Muscle of leg (tissue), 11 donors: ENCODE measurements around the gene MAN2B2. TPM values are rescaled to one million over a fixed set of nuclear protein-coding genes. Genes with fewer than 3 reads are reported as not detected.

Experiments
- DNase-seq: peaks from one replicate; pipeline ENCODE4 v3.0.0; 2013
- H3K27ac ChIP-seq: one replicate; pipeline ENCODE4 v1.5.1; 2013; ENCODE audit warnings: mild to moderate bottlenecking, low read length, control low read depth
- H3K27me3 ChIP-seq: one replicate; pipeline ENCODE4 v1.6.1; 2013; ENCODE audit warnings: low read length; ENCODE audit not compliant: control insufficient read depth, insufficient read depth
- H3K36me3 ChIP-seq: one replicate; pipeline ENCODE4 v1.6.1; 2013; ENCODE audit warnings: low read length; ENCODE audit not compliant: control insufficient read depth, insufficient read depth
- H3K4me1 ChIP-seq: one replicate; pipeline ENCODE4 v1.6.1; 2013; ENCODE audit warnings: low read length; ENCODE audit not compliant: control insufficient read depth, insufficient read depth
- H3K4me3 ChIP-seq: one replicate; pipeline ENCODE4 v1.5.1; 2013; ENCODE audit warnings: low read length, control low read depth
- H3K9me3 ChIP-seq: replicated peaks from 2 replicates; pipeline ENCODE4 v1.6.1; 2013; ENCODE audit warnings: low read depth, low read length; ENCODE audit not compliant: control insufficient read depth
- WGBS: methylation state at CpG from one replicate; pipeline ENCODE4 v1.1.5; 2013; ENCODE audit warnings: missing lambda C conversion rate; ENCODE audit not compliant: insufficient coverage; 5-methylcytosine and 5-hydroxymethylcytosine counted together
- polyA plus RNA-seq, 8 donors: library from polyadenylated mRNA; unstranded; fragments of 120-200 nt; gene quantifications; one replicate each; pipeline versions ENCODE4 v1.2.1 to v1.2.3, GENCODE V29; 2013; ENCODE audit warnings: inconsistent platforms in 1 of 8, low replicate concordance in 1 of 8; ENCODE audit not compliant: insufficient read length in 8 of 8, insufficient read depth in 1 of 8
- total RNA-seq: library from RNA; stranded (reverse); fragments of 120-200 nt; gene quantifications from one replicate; pipeline ENCODE4 v1.2.4, GENCODE V29; 2013

Gene MAN2B2
- total and polyA plus RNA-seq, 9 donors, result 4.9 to 12.1 (median 8.7) TPM

DNA sequence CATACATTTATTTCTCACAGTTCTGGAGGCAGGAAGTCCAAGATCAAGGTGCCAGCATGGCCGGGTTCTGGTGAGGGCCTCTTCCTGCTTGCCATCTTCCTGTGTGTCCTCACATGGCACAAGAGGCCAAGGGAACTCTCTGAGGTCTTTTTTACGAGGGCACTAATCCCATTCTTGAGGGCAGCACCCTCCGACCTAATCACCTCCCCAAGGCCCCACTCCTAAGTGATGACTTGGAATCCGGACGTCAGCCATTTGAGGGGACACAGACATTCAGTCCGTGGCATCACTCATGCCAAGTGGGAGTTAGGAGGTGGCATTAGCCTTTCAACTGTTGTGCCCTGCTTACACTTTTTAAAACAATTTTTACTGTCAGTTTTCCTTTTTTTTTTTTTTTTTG lies 27.3 kb downstream of the MAN2B2 start:
- Histone ChIP-seq H3K9me3 (peaks cover 12% of the 10 kb centered on the region), H3K4me1 (no peaks in the 10 kb centered on the region), H3K27ac (no peak overlapping the region), H3K36me3 (peaks cover 32% of the 10 kb centered on the region), H3K4me3 (no peak overlapping the region), H3K27me3 (no peaks in the 10 kb centered on the region)
- DNase-seq, result no peak
- 88% methylated on average over 1 of the region's 6 CpGs for WGBS

DNA sequence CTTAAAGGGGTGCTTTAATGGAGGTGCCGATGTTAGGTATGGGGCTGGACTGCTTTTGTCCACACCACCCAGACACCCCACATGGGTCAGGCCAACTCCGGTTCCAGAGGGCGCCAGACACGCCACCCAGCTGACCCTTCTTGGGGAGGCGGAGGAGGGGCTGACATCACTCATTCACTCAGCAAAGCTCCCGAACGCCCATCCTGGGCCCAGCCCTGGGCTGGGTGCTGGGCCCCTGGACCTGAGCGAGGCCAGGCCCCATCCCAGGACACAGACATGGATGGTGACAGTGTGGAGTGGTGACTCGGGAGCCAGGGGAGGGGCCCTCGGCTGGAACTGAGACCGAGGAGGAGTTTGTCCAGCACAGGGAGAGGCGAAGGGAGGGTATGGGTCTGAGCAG lies 28.1 kb downstream of the MAN2B2 start:
- no peak for DNase-seq
- no peak overlapping the region for H3K27ac ChIP-seq
- no peak overlapping the region for H3K4me3 ChIP-seq
- peaks cover 12% of the 10 kb centered on the region for H3K9me3 ChIP-seq
- H3K27me3 ChIP-seq, result no peaks in the 10 kb centered on the region
- WGBS, result 95% methylated on average over 4 of the region's 12 CpGs
- H3K4me1 ChIP-seq, result no peaks in the 10 kb centered on the region
- peaks cover 32% of the 10 kb centered on the region for H3K36me3 ChIP-seq

GRCh38 chr4:6605114-6605513 lies 30.1 kb downstream of the MAN2B2 start:
- no peak for DNase-seq
- 100% methylated on average over 8 of the region's 8 CpGs for WGBS

GRCh38 chr4:6605605-6606004 lies 30.6 kb downstream of the MAN2B2 start:
- no peak overlapping the region for H3K4me3 ChIP-seq
- no peak overlapping the region for H3K27ac ChIP-seq
- H3K27me3 ChIP-seq, result no peaks in the 10 kb centered on the region
- H3K9me3 ChIP-seq, result peaks cover 12% of the 10 kb centered on the region
- 100% methylated on average over 2 of the region's 2 CpGs for WGBS
- peaks cover 37% of the 10 kb centered on the region for H3K36me3 ChIP-seq
- H3K4me1 ChIP-seq, result no peaks in the 10 kb centered on the region
- DNase-seq, result no peak

More at GRCh38 chr4:6605114-6605513, 30.1 kb downstream of the MAN2B2 start:
- H3K27me3 ChIP-seq, result no peaks in the 10 kb centered on the region
- no peak overlapping the region for H3K27ac ChIP-seq
- no peaks in the 10 kb centered on the region for H3K4me1 ChIP-seq
- H3K9me3 ChIP-seq, result peaks cover 12% of the 10 kb centered on the region
- peaks cover 37% of the 10 kb centered on the region for H3K36me3 ChIP-seq
- no peak overlapping the region for H3K4me3 ChIP-seq

- Histone ChIP-seq H3K36me3 (peaks cover 43% of the 10 kb centered on the region), H3K27ac (no peak overlapping the region), H3K4me3 (no peak overlapping the region), H3K9me3 (peaks cover 12% of the 10 kb centered on the region), H3K27me3 (no peaks in the 10 kb centered on the region), H3K4me1 (no peaks in the 10 kb centered on the region)
- 79% methylated on average over 8 of the region's 10 CpGs for WGBS
- DNase-seq, result no peak
These were observed 31.7 kb downstream of the MAN2B2 start for GRCh38 chr4:6606465-6607235.

- 92% methylated on average over 7 of the region's 13 CpGs for WGBS
- no peak for DNase-seq
- Histone ChIP-seq H3K9me3 (peaks cover 12% of the 10 kb centered on the region), H3K27me3 (no peaks in the 10 kb centered on the region), H3K4me1 (no peaks in the 10 kb centered on the region), H3K27ac (no peak overlapping the region), H3K4me3 (no peak overlapping the region), H3K36me3 (peaks cover 39% of the 10 kb centered on the region)
These were observed 32.5 kb downstream of the MAN2B2 start for GRCh38 chr4:6607368-6608055.

DNA sequence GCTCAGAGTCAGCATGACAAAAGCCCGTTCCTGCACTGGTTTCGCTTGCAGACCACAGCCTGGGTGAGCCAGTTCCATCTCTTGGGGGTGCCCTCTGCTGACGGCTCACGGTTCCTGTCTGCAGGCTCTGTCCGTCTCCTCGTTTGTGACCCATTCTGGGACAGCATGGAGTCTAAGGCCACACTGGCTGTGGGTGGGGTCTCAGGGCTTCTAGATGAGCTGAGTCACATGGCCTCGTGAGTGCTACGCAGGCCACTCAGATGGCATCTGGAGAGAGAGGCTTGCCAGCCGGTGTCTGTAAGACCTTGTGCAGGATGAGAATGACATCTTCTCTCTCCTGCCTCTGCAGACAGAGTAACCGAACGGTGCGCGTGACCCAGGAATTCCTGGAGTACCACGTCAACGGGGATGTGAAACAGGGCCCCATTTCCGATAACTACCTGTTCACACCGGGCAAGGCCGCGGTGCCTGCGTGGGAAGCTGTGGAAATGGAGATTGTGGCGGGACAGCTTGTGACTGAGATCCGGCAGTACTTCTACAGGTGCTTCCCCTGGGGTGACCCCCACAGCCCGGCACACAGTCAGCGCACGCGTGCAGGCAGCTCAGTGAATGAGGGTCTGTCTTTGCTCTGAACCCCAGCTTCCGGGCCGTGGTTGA lies 33.9 kb downstream of the MAN2B2 start:
- no peak for DNase-seq
- Histone ChIP-seq H3K9me3 (peaks cover 12% of the 10 kb centered on the region), H3K27ac (no peak overlapping the region), H3K27me3 (no peaks in the 10 kb centered on the region), H3K4me3 (no peak overlapping the region), H3K4me1 (no peaks in the 10 kb centered on the region), H3K36me3 (peaks cover 39% of the 10 kb centered on the region)
- 83% methylated on average over 25 of the region's 28 CpGs for WGBS

GRCh38 chr4:6609415-6610079 lies 34.6 kb downstream of the MAN2B2 start:
- H3K27me3 ChIP-seq, result no peaks in the 10 kb centered on the region
- no peak for DNase-seq
- H3K9me3 ChIP-seq, result peaks cover 10% of the 10 kb centered on the region
- H3K36me3 ChIP-seq, result peaks cover 39% of the 10 kb centered on the region
- H3K27ac ChIP-seq, result no peak overlapping the region
- no peak overlapping the region for H3K4me3 ChIP-seq
- 90% methylated on average over 24 of the region's 26 CpGs for WGBS
- no peaks in the 10 kb centered on the region for H3K4me1 ChIP-seq

- H3K27ac ChIP-seq, result no peak overlapping the region
- WGBS, result 93% methylated on average over 24 of the region's 24 CpGs
- H3K9me3 ChIP-seq, result no peaks in the 10 kb centered on the region
- H3K4me1 ChIP-seq, result no peaks in the 10 kb centered on the region
- no peak for DNase-seq
- peaks cover 34% of the 10 kb centered on the region for H3K36me3 ChIP-seq
- no peak overlapping the region for H3K4me3 ChIP-seq
- no peaks in the 10 kb centered on the region for H3K27me3 ChIP-seq
These were observed 36.0 kb downstream of the MAN2B2 start for GRCh38 chr4:6610856-6611430.
